ENCODE results near the gene NACC1.

DNA sequence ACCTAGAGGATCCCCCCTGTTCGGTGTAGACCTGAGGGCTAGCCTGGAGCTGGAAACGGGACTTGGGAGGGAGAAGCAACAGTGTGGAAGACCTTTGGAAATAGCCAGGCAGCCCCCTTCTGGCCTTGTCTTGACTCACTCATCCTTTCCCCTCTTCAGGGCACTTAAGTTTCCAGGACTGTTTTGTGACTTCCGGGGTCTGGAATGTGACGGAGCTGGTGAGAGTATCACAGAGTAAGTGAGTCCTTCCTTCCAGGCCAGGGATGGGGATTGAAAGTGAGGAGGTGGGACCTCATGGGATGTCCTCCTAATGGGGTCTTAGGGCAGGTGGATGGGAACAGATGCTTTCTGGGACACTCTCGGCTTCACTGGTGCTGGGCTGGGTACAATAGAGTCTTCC, 44.8 kb upstream of the NACC1 start:
- TF ChIP-seq CTCF (IDR thresholded peaks at IDR 0.05; ENCODE audit: low read depth, low read length, poor library complexity, severe bottlenecking) (no peak), EZH2phosphoT487 (IDR thresholded peaks at IDR 0.05; ENCODE audit: borderline replicate concordance, low read length) (no peak)
